GM23248 (cell line): ENCODE results near the gene PAGE2B.

ENCODE experiments used
- EZH2 ChIP-seq: fragments of 200-600 bp; sonication (generic); IDR thresholded peaks from 2 replicates; pipeline ENCODE4 v1.6.1; 2018; ENCODE audit warnings: antibody characterized with exemption, mild to moderate bottlenecking; ENCODE audit not compliant: insufficient read depth, poor library complexity, severe bottlenecking
- EZH2phosphoT487 ChIP-seq: fragments of 200-600 bp; sonication (generic); IDR thresholded peaks from 2 replicates; pipeline ENCODE4 v1.6.1; 2018; ENCODE audit warnings: antibody characterized with exemption, moderate library complexity, mild to moderate bottlenecking, low read depth; ENCODE audit not compliant: insufficient read depth

GRCh38 chrX:55026840-55027239, 48.0 kb upstream of the PAGE2B start:
- no peak for TF ChIP-seq EZH2phosphoT487
- no peak for TF ChIP-seq EZH2
